ENCODE data around the gene C12orf57. TPM values are rescaled to one million over a fixed set of nuclear protein-coding genes. Genes with fewer than 3 reads are reported as not detected.

Gene C12orf57
- polyA plus RNA-seq, 12 donors = 107 to 185 (median 136) TPM; not detected in 1

- no peak for DNase-seq
Measured at GRCh38 chr12:6981152-6982052, 37.6 kb downstream of the C12orf57 start.

- no peak for DNase-seq
Measured at GRCh38 chr12:6982532-6982931, 38.7 kb downstream of the C12orf57 start.

GRCh38 chr12:6987956-6988553, 44.2 kb downstream of the C12orf57 start:
- DNase-seq = no peak

Other genes starting within 250 kb of the C12orf57 start
- 10 to 100 TPM in 2 of 12 donors, 1 to 10 TPM in 9, not detected in 1; 2.7 to 31.7 (median 4.5) TPM for gene PIANP, start 243.2 kb upstream of the C12orf57 start, polyA plus RNA-seq (ENCODE audit: insufficient read length in 12 of 12)
- gene COPS7A, start 220.0 kb upstream of the C12orf57 start, polyA plus RNA-seq (ENCODE audit: insufficient read length in 12 of 12) = 10 to 100 TPM in 11 of 12 donors, not detected in 1; 46.9 to 69.7 (median 61.2) TPM
- 100 to 1,000 TPM; 110 to 600 (median 130) TPM for gene MLF2, start 190.9 kb upstream of the C12orf57 start, polyA plus RNA-seq (ENCODE audit: insufficient read length in 12 of 12)
- gene PTMS, start 177.7 kb upstream of the C12orf57 start, polyA plus RNA-seq (ENCODE audit: insufficient read length in 12 of 12) = 1,000 to 10,000 TPM in 1 of 12 donors, 100 to 1,000 TPM in 11; 262 to 3,438 (median 337) TPM
- 1 to 10 TPM in 2 of 12 donors, under 1 TPM in 8, not detected in 2; 0.16 to 1.4 (median 0.60) TPM for gene LAG3, start 171.5 kb upstream of the C12orf57 start, polyA plus RNA-seq (ENCODE audit: insufficient read length in 12 of 12)
- gene CD4, start 154.5 kb upstream of the C12orf57 start, polyA plus RNA-seq (ENCODE audit: insufficient read length in 12 of 12) = 10 to 100 TPM in 3 of 12 donors, 1 to 10 TPM in 8, not detected in 1; 4.8 to 16.1 (median 6.6) TPM
- 10 to 100 TPM in 11 of 12 donors, not detected in 1; 11.1 to 18.6 (median 16.0) TPM for gene GPR162, start 122.2 kb upstream of the C12orf57 start, polyA plus RNA-seq (ENCODE audit: insufficient read length in 12 of 12)
- gene P3H3, start 115.6 kb upstream of the C12orf57 start, polyA plus RNA-seq (ENCODE audit: insufficient read length in 12 of 12) = 10 to 100 TPM in 11 of 12 donors, not detected in 1; 29.9 to 56.8 (median 36.3) TPM
- 10 to 100 TPM in 11 of 12 donors, not detected in 1; 14.0 to 40.6 (median 24.2) TPM for gene GNB3, start 103.1 kb upstream of the C12orf57 start, polyA plus RNA-seq (ENCODE audit: insufficient read length in 12 of 12)
- gene CDCA3, start 92.7 kb upstream of the C12orf57 start, polyA plus RNA-seq (ENCODE audit: insufficient read length in 12 of 12) = 10 to 100 TPM in 11 of 12 donors, not detected in 1; 11.5 to 31.8 (median 20.5) TPM
- 10 to 100 TPM in 11 of 12 donors, not detected in 1; 46.8 to 77.4 (median 59.6) TPM for gene USP5, start 91.9 kb upstream of the C12orf57 start, polyA plus RNA-seq (ENCODE audit: insufficient read length in 12 of 12)
- 1,000 to 10,000 TPM in 4 of 12 donors, 100 to 1,000 TPM in 7, not detected in 1; 520 to 1,204 (median 950) TPM for gene TPI1, start 76.5 kb upstream of the C12orf57 start, polyA plus RNA-seq (ENCODE audit: insufficient read length in 12 of 12)
- 1 to 10 TPM in 11 of 12 donors, not detected in 1; 3.0 to 9.9 (median 4.6) TPM for gene SPSB2, start 70.7 kb upstream of the C12orf57 start, polyA plus RNA-seq (ENCODE audit: insufficient read length in 12 of 12)
- gene LRRC23, start 39.2 kb upstream of the C12orf57 start, polyA plus RNA-seq (ENCODE audit: insufficient read length in 12 of 12) = 10 to 100 TPM in 9 of 12 donors, 1 to 10 TPM in 2, not detected in 1; 9.2 to 13.7 (median 11.4) TPM
- 10 to 100 TPM in 3 of 12 donors, 1 to 10 TPM in 8, not detected in 1; 5.1 to 21.8 (median 8.2) TPM for gene ENO2, start 29.4 kb upstream of the C12orf57 start, polyA plus RNA-seq (ENCODE audit: insufficient read length in 12 of 12)
- 100 to 1,000 TPM in 2 of 12 donors, 10 to 100 TPM in 9, not detected in 1; 54.6 to 137 (median 60.9) TPM for gene ATN1, start 16.1 kb upstream of the C12orf57 start, polyA plus RNA-seq (ENCODE audit: insufficient read length in 12 of 12)
- 10 to 100 TPM in 1 of 12 donors, 1 to 10 TPM in 1, not detected in 10; 9.0 to 12.4 TPM for gene RNU7-1, start 206 bp upstream of the C12orf57 start, polyA plus RNA-seq (ENCODE audit: insufficient read length in 12 of 12)
- 10 to 100 TPM in 2 of 12 donors, 1 to 10 TPM in 9, not detected in 1; 3.4 to 41.4 (median 4.0) TPM for gene PTPN6, start 7.3 kb downstream of the C12orf57 start, polyA plus RNA-seq (ENCODE audit: insufficient read length in 12 of 12)
- gene PHB2, start 26.6 kb downstream of the C12orf57 start, polyA plus RNA-seq (ENCODE audit: insufficient read length in 12 of 12) = 100 to 1,000 TPM in 11 of 12 donors, not detected in 1; 224 to 298 (median 265) TPM
- gene EMG1, start 26.9 kb downstream of the C12orf57 start, polyA plus RNA-seq (ENCODE audit: insufficient read length in 12 of 12) = 10 to 100 TPM in 11 of 12 donors, not detected in 1; 10.8 to 37.1 (median 29.6) TPM
- gene LPCAT3, start 74.5 kb downstream of the C12orf57 start, polyA plus RNA-seq (ENCODE audit: insufficient read length in 12 of 12) = 10 to 100 TPM in 11 of 12 donors, not detected in 1; 16.1 to 29.3 (median 21.3) TPM
- gene C1S, start 116.7 kb downstream of the C12orf57 start, polyA plus RNA-seq (ENCODE audit: insufficient read length in 12 of 12) = 100 to 1,000 TPM in 3 of 12 donors, 10 to 100 TPM in 8, not detected in 1; 57.3 to 132 (median 66.8) TPM
- gene C1R, start 148.4 kb downstream of the C12orf57 start, polyA plus RNA-seq (ENCODE audit: insufficient read length in 12 of 12) = 100 to 1,000 TPM in 4 of 12 donors, 10 to 100 TPM in 7, not detected in 1; 71.8 to 139 (median 79.7) TPM
- gene C1RL, start 165.2 kb downstream of the C12orf57 start, polyA plus RNA-seq (ENCODE audit: insufficient read length in 12 of 12) = 10 to 100 TPM in 9 of 12 donors, 1 to 10 TPM in 2, not detected in 1; 8.6 to 38.7 (median 12.8) TPM
- gene RBP5, start 184.9 kb downstream of the C12orf57 start, polyA plus RNA-seq (ENCODE audit: insufficient read length in 12 of 12) = 10 to 100 TPM in 1 of 12 donors, 1 to 10 TPM in 9, not detected in 2; 2.1 to 18.2 (median 3.5) TPM
- 10 to 100 TPM in 11 of 12 donors, not detected in 1; 13.4 to 35.4 (median 18.5) TPM for gene CLSTN3, start 186.3 kb downstream of the C12orf57 start, polyA plus RNA-seq (ENCODE audit: insufficient read length in 12 of 12)
- gene PEX5, start 245.7 kb downstream of the C12orf57 start, polyA plus RNA-seq (ENCODE audit: insufficient read length in 12 of 12) = 10 to 100 TPM in 11 of 12 donors, not detected in 1; 25.9 to 43.0 (median 35.8) TPM

All from muscle of arm (tissue), 12 donors.